Activated naive CD8-positive, alpha-beta T cell treated with anti-CD3 and anti-CD28 coated beads for 36 hours (primary cell): ENCODE measurements around the gene SLC38A8. TPM values are rescaled to one million over a fixed set of nuclear protein-coding genes. Genes with fewer than 3 reads are reported as not detected.

ENCODE experiments used
- DNase-seq: peaks from one replicate; pipeline ENCODE4 v3.0.0; 2021
- H3K27ac Mint-ChIP-seq: one replicate; pipeline ENCODE4 v1.8.0; 2022; ENCODE audit warnings: mild to moderate bottlenecking, moderate library complexity, mixed read lengths
- H3K27me3 Mint-ChIP-seq: one replicate; pipeline ENCODE4 v1.8.0; 2022; ENCODE audit warnings: mild to moderate bottlenecking, mixed read lengths
- H3K36me3 Mint-ChIP-seq: one replicate; pipeline ENCODE4 v1.8.0; 2021; ENCODE audit warnings: mild to moderate bottlenecking, mixed read lengths
- H3K4me1 Mint-ChIP-seq: one replicate; pipeline ENCODE4 v1.8.0; 2021; ENCODE audit warnings: mixed read lengths
- H3K4me3 Mint-ChIP-seq: one replicate; pipeline ENCODE4 v1.8.0; 2022; ENCODE audit warnings: mild to moderate bottlenecking, moderate library complexity, mixed read lengths
- H3K9me3 Mint-ChIP-seq: one replicate; pipeline ENCODE4 v1.8.0; 2022; ENCODE audit warnings: mixed read lengths
- total RNA-seq, 2 experiments: library from RNA; stranded (reverse); gene quantifications; one replicate each; pipeline ENCODE4 v1.2.3, GENCODE V29; 2021

SLC38A8 gene
- total RNA-seq, 2 experiments from 2014 or later, result not detected

DNA sequence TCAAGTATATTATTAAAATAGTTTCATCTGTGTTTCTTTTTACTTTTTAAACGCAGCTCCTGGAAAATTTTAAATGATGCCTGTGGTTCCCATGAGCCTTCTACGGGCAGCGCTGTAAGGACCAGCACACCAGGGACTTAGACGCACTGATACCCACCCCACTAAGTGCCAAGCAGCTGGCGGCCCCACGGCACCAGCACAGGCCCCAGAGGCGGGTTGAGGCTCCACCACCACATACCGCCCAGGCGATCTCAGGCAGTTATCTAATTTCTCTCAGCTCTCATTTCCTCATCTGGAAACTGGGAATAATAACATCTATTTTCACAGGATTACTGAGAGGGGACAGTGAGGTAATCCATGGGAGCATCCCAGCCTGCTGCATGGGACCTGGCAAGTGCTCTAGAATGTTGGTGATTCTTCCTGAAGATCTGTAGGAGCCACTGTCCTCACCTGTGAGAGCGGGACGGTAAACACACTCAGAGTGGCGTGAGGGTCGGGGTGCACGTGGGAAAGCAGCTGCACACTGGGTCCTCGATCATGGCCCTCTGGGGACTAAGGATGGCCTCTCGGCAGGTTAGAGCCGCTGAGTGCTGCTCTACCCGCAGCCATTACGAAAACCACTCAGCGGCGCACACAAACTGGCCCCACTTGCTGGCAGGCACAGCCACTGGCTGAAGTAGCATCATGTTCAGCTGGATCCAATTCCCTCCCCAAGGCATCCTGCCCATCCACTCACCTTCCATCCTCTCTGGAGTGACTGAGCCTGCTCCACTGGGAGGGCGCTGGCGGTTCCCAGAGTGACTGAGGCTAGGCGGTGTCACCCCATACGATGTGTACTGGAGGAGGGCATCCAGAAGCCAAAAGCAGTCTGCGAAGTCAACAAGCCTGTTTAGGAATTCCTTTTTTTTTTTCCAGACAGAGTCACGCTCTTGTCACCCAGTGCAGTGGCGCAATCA, 17.6 kb upstream of the SLC38A8 start:
- Mint-ChIP-seq H3K9me3 (no peaks in the 10 kb centered on the region), H3K27me3 (no peaks in the 10 kb centered on the region), H3K27ac (no peak overlapping the region), H3K4me1 (peaks cover 6% of the 10 kb centered on the region), H3K36me3 (peaks cover 12% of the 10 kb centered on the region), H3K4me3 (no peak overlapping the region)
- no peak for DNase-seq

DNA sequence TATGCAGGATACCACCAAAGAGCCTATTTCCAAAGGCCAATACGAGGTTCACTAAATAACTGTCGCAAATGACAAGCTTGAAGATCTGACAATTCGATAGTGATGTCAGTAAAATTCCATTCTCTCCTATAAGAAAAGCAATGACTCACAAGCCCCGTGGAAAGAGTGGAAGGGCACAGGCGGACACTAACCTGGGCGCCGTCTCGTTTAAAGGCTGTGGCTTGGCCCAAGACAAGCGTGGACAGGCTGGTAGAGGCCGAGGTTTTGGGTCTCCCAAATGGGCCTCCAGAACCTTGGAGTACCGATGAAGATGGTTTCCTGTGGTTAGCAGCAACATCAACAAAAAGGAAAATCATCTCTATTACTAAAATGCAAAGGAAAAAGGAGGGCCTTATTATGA, 16.5 kb upstream of the SLC38A8 start:
- Mint-ChIP-seq H3K9me3 (no peaks in the 10 kb centered on the region), H3K27me3 (no peaks in the 10 kb centered on the region)

DNA sequence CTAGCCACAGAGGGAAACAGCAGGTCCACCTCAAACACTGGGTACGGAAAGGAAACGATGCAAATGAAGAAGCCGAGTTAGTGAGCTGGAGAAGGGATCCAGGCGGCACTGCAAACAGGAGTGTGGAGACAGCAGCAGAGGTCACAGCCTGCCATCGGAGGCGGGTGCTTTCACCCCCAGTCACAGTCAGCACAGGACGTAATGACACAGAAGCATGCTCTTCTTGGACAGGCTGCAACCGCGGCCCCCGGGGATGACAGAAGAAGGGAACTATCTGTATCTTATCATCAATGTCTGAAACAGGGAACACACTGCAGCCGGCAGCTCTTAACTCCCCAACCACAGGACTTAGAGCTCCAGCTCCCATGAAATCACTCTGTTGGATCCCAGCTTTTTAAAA, 16.1 kb upstream of the SLC38A8 start:
- no peak overlapping the region for H3K4me3 Mint-ChIP-seq
- H3K27me3 Mint-ChIP-seq, result no peaks in the 10 kb centered on the region
- H3K4me1 Mint-ChIP-seq, result peaks cover 6% of the 10 kb centered on the region
- H3K36me3 Mint-ChIP-seq, result peaks cover 9% of the 10 kb centered on the region
- H3K27ac Mint-ChIP-seq, result no peak overlapping the region
- no peaks in the 10 kb centered on the region for H3K9me3 Mint-ChIP-seq
- no peak for DNase-seq

More for the DNA sequence above, 16.5 kb upstream of the SLC38A8 start:
- Mint-ChIP-seq H3K36me3 (peaks cover 12% of the 10 kb centered on the region), H3K27ac (no peak overlapping the region), H3K4me3 (no peak overlapping the region), H3K4me1 (peaks cover 6% of the 10 kb centered on the region)
- DNase-seq, result no peak

DNA sequence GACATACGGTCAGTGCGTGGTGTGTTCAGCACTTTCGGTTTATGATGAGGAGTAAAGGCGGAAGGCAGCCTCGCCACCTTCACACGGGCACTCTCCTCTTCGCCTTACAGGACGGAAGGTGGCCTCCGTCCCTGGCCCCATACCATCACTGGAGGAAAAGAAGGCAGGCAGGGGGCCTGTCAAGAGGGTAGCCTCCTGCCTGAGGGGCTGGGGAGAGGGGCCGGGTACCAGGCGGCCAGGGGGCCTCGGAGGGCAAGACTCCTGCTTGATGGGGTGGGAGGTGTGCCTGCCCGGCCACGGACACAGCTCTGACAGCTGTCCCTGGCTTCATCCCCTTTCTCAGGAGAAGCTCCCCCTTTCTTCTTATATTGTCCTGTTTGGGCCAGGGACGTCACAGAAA, 15.6 kb upstream of the SLC38A8 start:
- no peak for DNase-seq
- H3K27ac Mint-ChIP-seq, result no peak overlapping the region
- H3K27me3 Mint-ChIP-seq, result no peaks in the 10 kb centered on the region
- H3K36me3 Mint-ChIP-seq, result peaks cover 6% of the 10 kb centered on the region
- H3K4me1 Mint-ChIP-seq, result peaks cover 5% of the 10 kb centered on the region
- H3K9me3 Mint-ChIP-seq, result no peaks in the 10 kb centered on the region
- no peak overlapping the region for H3K4me3 Mint-ChIP-seq

DNA sequence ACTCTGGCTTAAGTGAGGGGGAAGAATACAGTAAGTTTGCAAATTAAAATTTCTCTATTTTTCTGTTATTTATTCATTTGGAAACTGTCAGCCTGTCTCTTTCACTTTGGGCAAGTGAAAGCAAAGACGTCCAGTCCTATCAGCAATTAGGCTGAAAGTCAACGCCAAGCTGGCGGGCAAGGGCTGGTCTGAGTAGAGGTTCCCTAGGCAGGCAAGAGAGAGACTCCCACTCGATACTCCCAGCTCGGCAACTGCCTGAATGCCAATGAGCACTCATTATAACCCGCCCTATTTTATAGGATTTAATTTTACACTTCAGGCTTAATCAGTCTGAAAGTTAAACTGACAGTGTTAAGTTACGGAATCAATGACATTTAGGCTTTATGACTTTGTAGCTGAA, 14.3 kb upstream of the SLC38A8 start:
- peaks cover 6% of the 10 kb centered on the region for H3K36me3 Mint-ChIP-seq
- H3K27ac Mint-ChIP-seq, result no peak overlapping the region
- no peak for DNase-seq

DNA sequence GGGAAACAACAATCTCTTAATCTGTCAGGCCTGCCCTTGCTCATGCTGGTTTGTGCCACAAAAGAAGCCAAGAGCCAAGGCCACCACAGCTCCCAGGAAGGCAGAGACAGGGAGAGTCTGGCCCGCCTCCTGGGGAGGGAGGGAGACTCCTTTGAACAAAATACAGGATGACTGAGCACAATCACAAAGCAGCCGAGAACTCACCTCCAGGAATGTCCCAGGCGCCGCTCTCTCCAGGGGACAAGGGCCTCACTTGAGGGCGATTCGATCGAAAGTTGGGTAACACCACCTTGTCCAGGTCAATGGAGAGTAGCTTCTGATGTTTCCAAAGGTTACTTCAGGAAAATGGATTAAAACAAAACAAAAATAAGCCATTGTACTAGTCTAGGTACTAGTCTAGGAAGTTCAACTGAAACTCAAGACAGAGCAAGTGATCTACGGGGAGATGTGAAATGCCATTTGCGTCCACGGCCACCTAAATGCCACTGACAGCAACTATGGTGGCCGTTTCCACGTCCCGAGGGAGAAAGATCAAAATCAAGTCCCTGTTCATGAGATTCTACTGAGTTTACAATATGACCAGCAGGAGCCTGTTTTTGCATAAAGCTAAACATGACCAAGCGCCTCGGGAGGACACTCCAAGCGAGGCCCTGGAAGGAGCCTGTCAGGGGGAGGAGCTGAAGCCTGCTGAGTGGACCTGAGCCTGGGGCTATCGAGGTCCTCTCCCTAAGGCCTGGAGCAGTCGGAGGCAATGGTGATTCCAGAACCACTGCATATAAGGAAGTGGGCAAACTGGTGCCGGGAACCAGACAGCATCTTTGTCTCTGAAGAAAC, 13.4 kb upstream of the SLC38A8 start:
- Mint-ChIP-seq H3K27ac (no peak overlapping the region), H3K36me3 (peaks cover 6% of the 10 kb centered on the region), H3K4me3 (no peak overlapping the region), H3K9me3 (no peaks in the 10 kb centered on the region), H3K4me1 (no peaks in the 10 kb centered on the region), H3K27me3 (no peaks in the 10 kb centered on the region)
- DNase-seq, result no peak

More for the DNA sequence above, 14.3 kb upstream of the SLC38A8 start:
- Mint-ChIP-seq H3K27me3 (no peaks in the 10 kb centered on the region), H3K4me1 (no peaks in the 10 kb centered on the region), H3K9me3 (no peaks in the 10 kb centered on the region), H3K4me3 (no peak overlapping the region)

DNA sequence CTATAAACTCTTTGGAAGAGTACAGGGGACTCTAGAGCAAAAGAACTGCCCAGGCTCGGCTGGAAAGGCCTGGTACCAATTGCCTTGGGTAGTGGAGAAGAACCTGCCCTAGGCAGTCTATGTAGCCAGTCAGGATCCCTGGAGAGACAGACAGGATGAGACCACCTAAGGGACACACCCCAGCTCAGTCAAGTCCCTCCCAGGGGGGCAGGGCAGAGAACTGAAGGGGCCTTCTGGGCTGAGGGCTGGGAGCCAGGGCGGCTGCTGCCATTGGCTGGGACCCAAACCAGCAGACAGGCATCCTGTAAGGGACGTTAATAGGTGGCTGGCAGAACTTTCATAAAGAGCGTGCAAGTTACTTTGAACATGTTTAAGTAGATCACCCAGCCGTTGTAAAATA, 12.8 kb upstream of the SLC38A8 start:
- no peak for DNase-seq
- Mint-ChIP-seq H3K4me3 (no peak overlapping the region), H3K9me3 (no peaks in the 10 kb centered on the region), H3K36me3 (peaks cover 6% of the 10 kb centered on the region), H3K4me1 (no peaks in the 10 kb centered on the region), H3K27me3 (no peaks in the 10 kb centered on the region), H3K27ac (no peak overlapping the region)

DNA sequence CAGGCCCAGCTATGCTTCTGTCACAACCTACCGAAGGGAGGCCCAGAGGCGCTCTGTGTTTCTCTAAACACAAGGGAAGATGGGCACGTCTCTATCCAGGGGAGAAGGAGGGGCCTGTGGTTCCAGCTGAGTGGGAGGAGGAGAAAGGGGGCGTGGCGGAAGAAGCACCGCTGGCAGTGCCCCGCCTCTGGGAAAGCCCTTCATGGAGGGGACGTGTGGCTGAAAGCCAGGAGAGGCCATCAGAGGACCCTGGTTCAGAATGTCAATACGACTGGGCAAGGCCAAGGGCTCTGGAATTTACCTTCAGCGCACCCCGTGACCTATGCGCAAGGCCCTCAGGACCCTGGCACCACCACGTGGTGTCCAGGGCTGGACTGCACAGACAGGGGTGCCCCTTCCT, 12.3 kb upstream of the SLC38A8 start:
- Mint-ChIP-seq H3K4me1 (no peaks in the 10 kb centered on the region), H3K9me3 (no peaks in the 10 kb centered on the region), H3K27me3 (no peaks in the 10 kb centered on the region), H3K36me3 (peaks cover 5% of the 10 kb centered on the region), H3K4me3 (no peak overlapping the region), H3K27ac (no peak overlapping the region)
- DNase-seq, result no peak

DNA sequence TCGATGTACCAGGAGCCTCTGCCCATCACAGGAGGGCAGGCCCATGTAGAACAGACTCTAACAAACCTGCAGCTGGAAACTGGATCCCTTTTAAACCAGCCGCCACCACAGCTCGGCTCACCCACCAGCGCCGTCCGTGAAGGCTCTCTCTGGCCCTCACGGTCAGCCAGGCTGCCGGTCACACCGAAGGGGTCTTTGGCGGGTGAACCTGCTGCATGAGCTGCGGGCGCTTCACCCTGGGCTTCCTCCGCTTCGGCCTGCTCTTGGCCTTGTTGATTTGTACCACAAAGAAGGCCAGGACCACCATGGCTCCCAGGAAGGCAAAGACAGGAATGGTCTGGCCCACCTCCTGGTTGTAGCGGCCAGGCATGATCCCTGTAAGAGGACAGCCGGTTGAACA, 11.7 kb upstream of the SLC38A8 start:
- Mint-ChIP-seq H3K36me3 (peaks cover 5% of the 10 kb centered on the region), H3K4me3 (no peak overlapping the region), H3K27me3 (no peaks in the 10 kb centered on the region), H3K4me1 (no peaks in the 10 kb centered on the region), H3K27ac (no peak overlapping the region), H3K9me3 (no peaks in the 10 kb centered on the region)
- DNase-seq, result no peak

DNA sequence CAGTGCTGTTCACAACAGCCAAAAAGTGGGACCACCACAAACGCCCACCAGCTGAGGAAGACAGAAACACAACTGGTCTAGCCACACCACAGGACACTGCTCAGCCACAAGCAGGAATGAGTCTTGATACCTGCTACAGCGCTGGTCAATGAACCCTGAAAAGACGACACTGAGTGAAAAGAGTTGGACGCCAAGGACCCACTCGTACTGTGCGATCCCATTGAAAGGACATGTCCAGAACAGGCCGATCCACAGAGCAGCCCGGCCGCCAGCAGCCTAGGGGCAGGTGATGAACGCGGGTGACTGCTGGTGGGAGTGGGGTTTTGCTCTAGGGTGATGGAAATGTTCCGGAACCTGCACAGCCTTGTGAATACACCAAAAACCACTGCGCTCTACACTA, 10.6 kb upstream of the SLC38A8 start:
- no peak for DNase-seq
- H3K27me3 Mint-ChIP-seq, result no peaks in the 10 kb centered on the region
- H3K4me1 Mint-ChIP-seq, result no peaks in the 10 kb centered on the region
- H3K36me3 Mint-ChIP-seq, result peaks cover 5% of the 10 kb centered on the region
- no peak overlapping the region for H3K27ac Mint-ChIP-seq
- no peaks in the 10 kb centered on the region for H3K9me3 Mint-ChIP-seq
- H3K4me3 Mint-ChIP-seq, result no peak overlapping the region

DNA sequence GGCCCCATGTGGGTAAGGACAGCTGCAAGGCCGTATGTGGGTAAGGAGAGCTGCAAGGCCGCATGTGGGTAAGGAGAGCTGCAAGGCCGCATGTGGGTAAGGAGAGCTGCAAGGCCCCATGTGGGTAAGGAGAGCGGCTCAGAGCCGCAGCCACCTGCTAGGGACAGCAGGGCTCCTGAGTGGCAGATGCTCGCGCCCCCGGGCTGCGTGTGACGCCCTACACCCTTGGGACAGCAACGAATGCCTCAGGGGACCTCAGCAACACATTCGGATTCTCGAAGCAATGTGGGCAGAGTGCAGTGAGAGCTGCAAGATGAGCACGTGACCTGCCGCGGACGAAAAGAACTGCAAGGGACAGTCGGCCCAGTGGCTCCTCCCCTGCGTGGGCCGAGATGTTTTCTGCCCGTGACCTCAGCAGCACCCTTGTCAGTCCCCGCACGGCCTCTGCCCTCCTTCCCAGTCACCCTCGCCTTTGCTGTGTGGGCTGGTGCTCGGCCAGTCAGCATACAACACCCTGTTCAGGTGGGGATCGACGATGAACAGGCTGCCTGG, 9.6 kb upstream of the SLC38A8 start:
- Mint-ChIP-seq H3K4me3 (no peak overlapping the region), H3K27ac (no peak overlapping the region), H3K9me3 (no peaks in the 10 kb centered on the region), H3K27me3 (no peaks in the 10 kb centered on the region), H3K36me3 (peaks cover 5% of the 10 kb centered on the region), H3K4me1 (no peaks in the 10 kb centered on the region)
- DNase-seq, result no peak

DNA sequence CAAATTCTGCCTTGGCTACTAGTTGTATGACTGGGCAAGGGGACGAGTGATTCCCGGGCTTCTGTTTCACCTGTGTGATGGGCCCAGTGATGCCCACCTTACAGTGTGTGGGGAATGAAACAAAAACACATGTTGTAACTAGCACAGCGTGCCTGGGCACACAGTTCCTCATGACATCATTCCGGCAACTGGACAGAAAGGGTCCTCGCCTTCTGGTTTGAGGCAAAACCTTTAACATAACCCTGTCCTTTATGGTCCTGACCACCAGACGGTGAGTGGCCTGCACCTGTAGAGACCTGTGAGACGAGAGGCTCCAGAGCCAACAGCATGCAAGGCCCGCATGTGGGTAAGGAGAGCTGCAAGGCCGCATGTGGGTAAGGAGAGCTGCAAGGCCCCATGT, 7.7 kb upstream of the SLC38A8 start:
- Mint-ChIP-seq H3K27ac (no peak overlapping the region), H3K36me3 (peaks cover 5% of the 10 kb centered on the region), H3K4me1 (no peaks in the 10 kb centered on the region), H3K4me3 (no peak overlapping the region), H3K27me3 (no peaks in the 10 kb centered on the region), H3K9me3 (no peaks in the 10 kb centered on the region)
- no peak for DNase-seq

DNA sequence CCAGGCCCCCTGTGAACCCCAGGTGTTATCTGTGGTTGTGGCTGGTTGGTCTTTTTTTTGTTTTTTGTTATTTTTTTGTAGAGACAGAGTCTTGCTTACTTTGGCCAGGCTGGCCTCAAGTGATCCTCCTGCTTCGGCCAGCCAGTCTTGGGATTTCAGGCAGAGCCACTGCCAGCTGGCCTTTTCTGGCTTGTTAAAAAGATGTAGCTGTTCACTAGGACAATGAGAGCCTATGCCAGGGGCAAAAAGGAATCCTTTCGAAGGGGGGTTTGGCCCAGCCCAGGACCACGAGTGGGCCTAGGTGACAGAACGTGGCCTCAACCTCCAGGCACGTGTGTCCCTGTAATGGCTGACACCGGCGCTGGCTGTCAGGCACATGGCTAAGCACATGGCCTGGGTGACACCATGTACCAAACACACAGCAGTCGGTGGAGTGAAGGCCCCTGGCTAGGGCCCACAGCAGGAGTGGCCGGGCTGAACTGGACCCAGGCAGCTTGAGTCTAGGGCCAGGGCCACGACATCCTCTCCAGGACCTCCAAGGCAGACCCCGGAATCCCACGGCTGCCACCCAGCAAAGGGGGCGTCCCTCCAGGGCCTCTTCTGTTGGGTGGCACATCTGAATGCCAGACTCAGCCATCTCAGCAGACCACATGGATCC, 6.9 kb upstream of the SLC38A8 start:
- no peak for DNase-seq
- Mint-ChIP-seq H3K4me1 (no peaks in the 10 kb centered on the region), H3K4me3 (no peak overlapping the region), H3K27me3 (peaks cover 7% of the 10 kb centered on the region), H3K36me3 (peaks cover 5% of the 10 kb centered on the region), H3K9me3 (no peaks in the 10 kb centered on the region), H3K27ac (no peak overlapping the region)

DNA sequence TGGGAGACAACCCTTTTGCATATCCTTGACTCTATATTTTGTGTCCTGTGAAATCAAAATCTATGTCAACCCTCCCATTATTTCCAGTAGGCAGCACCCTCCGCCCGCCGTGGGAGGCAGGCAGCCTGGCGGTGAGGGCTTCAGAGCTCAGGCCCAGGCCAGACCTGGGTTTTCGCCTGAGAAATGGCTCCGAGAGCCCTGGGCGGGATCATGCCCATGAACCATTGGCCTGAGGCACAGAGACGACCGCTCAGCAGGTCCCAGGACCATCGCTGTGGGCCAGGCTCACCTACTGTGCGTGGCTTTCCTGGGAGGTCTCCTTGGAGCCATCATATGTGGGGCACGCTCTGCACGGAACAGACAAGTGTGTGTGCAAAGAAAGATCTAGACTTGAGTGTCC, 6.3 kb upstream of the SLC38A8 start:
- Mint-ChIP-seq H3K4me3 (no peak overlapping the region), H3K36me3 (peaks cover 5% of the 10 kb centered on the region), H3K27ac (no peak overlapping the region), H3K27me3 (peaks cover 13% of the 10 kb centered on the region), H3K4me1 (no peaks in the 10 kb centered on the region), H3K9me3 (no peaks in the 10 kb centered on the region)
- DNase-seq, result no peak

DNA sequence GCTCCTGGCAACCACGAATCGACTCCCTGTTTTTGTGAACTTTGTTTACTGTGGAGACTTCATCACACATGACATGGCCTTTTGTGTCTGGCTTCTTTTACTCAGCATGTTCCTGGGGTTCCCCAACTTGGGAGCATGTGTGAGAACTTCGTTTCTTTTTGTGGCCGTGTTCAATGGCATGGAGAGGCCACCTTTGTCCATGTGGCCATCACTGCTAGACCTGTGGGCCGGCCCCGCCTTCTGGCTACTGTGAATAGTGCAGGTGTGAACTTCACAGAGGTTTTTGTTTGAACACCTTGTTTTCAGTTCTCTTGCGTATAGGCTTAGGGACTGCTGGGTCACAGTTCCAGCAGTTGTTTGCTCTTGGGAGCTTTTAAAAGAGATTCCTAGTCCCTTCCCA, 5.7 kb upstream of the SLC38A8 start:
- H3K36me3 Mint-ChIP-seq, result peaks cover 5% of the 10 kb centered on the region
- no peak for DNase-seq
- H3K4me1 Mint-ChIP-seq, result peaks cover 4% of the 10 kb centered on the region
- no peak overlapping the region for H3K27ac Mint-ChIP-seq
- H3K4me3 Mint-ChIP-seq, result no peak overlapping the region
- no peaks in the 10 kb centered on the region for H3K9me3 Mint-ChIP-seq
- H3K27me3 Mint-ChIP-seq, result peaks cover 19% of the 10 kb centered on the region
